Neural progenitor cell (in vitro differentiated cells): ENCODE measurements around the gene OVCA2. TPM values are rescaled to one million over a fixed set of nuclear protein-coding genes. Genes with fewer than 3 reads are reported as not detected.
A peak's percentile ranks its signal among the peaks of the same experiment; 100 is the strongest.

Source experiments
- DNase-seq: peaks from one replicate; pipeline ENCODE4 v3.0.0-alpha.2; 2016; ENCODE audit warnings: low spot score
- H2AFZ ChIP-seq: fragments of 200-600 bp; sonication (generic); replicated peaks from 2 replicates; pipeline ENCODE4 v1.6.1; 2016; ENCODE audit warnings: antibody characterized with exemption
- H3F3A ChIP-seq: fragments of 200-600 bp; sonication (generic); 2 replicates; pipeline ENCODE4 v1.6.1; 2016; ENCODE audit warnings: antibody characterized with exemption, low read depth
- H3K27ac ChIP-seq: fragments of 200-600 bp; sonication (generic); 2 replicates; pipeline ENCODE4 v1.5.1; 2016; ENCODE audit warnings: mild to moderate bottlenecking
- H3K27me3 ChIP-seq: fragments of 200-600 bp; sonication (generic); 2 replicates; pipeline ENCODE4 v1.6.1; 2016; ENCODE audit warnings: mild to moderate bottlenecking, moderate library complexity
- H3K36me3 ChIP-seq: fragments of 200-600 bp; sonication (generic); 2 replicates; pipeline ENCODE4 v1.5.1; 2016
- H3K4me1 ChIP-seq: fragments of 200-600 bp; sonication (generic); 2 replicates; pipeline ENCODE4 v1.6.1; 2016; ENCODE audit warnings: mixed run types
- H3K4me2 ChIP-seq: fragments of 200-600 bp; sonication (generic); 2 replicates; pipeline ENCODE4 v1.6.1; 2016
- H3K4me3 ChIP-seq: fragments of 200-600 bp; sonication (generic); 2 replicates; pipeline ENCODE4 v1.5.1; 2016
- H3K79me2 ChIP-seq: fragments of 200-600 bp; sonication (generic); 2 replicates; pipeline ENCODE4 v1.6.1; 2016; ENCODE audit warnings: low read depth
- H3K9ac ChIP-seq: fragments of 200-600 bp; sonication (generic); 2 replicates; pipeline ENCODE4 v1.6.1; 2016
- H3K9me3 ChIP-seq: fragments of 200-600 bp; sonication (generic); 2 replicates; pipeline ENCODE4 v1.5.1; 2016; ENCODE audit warnings: low read depth
- H4K20me1 ChIP-seq: fragments of 200-600 bp; sonication (generic); 2 replicates; pipeline ENCODE4 v1.6.1; 2016; ENCODE audit warnings: low read depth
- H3K27ac Mint-ChIP-seq: 3 replicates; pipeline ENCODE4 v1.8.0; 2021; ENCODE audit warnings: mixed read lengths
- H3K27me3 Mint-ChIP-seq: 2 replicates; pipeline ENCODE4 v1.8.0; 2022; ENCODE audit warnings: low read depth, mild to moderate bottlenecking, inconsistent platforms, moderate library complexity, mixed read lengths; ENCODE audit not compliant: insufficient read depth
- H3K36me3 Mint-ChIP-seq: 3 replicates; pipeline ENCODE4 v1.8.0; 2021; ENCODE audit warnings: mixed read lengths
- H3K4me1 Mint-ChIP-seq: 3 replicates; pipeline ENCODE4 v1.8.0; 2021; ENCODE audit warnings: mixed read lengths
- H3K4me3 Mint-ChIP-seq: 3 replicates; pipeline ENCODE4 v1.8.0; 2021; ENCODE audit warnings: mild to moderate bottlenecking, moderate library complexity, mixed read lengths
- H3K9me3 Mint-ChIP-seq: 3 replicates; pipeline ENCODE4 v1.8.0; 2020; ENCODE audit warnings: mixed read lengths
- CTCF ChIP-seq: fragments of 200-600 bp; sonication (generic); IDR thresholded peaks from 2 replicates; pipeline ENCODE4 v1.5.1; 2017; ENCODE audit warnings: antibody characterized with exemption, mild to moderate bottlenecking
- EZH2 ChIP-seq: fragments of 200-600 bp; sonication (generic); IDR thresholded peaks from 2 replicates; pipeline ENCODE4 v1.6.1; 2017; ENCODE audit warnings: antibody characterized with exemption, mild to moderate bottlenecking, moderate library complexity
- EZH2phosphoT487 ChIP-seq: fragments of 200-600 bp; sonication (generic); IDR thresholded peaks from 2 replicates; pipeline ENCODE4 v1.6.1; 2017; ENCODE audit warnings: antibody characterized with exemption
- total RNA-seq: library from RNA; depleted of rRNA; stranded (reverse); fragments of >200 nt; gene quantifications from 2 replicates; pipeline ENCODE4 v1.2.3, GENCODE V29; 2015; ENCODE audit warnings: low replicate concordance

OVCA2 gene
- total RNA-seq, 1 donor from 2014 or later: 5.4 TPM

GRCh38 chr17:2043785-2044184, 2.0 kb downstream of the OVCA2 start:
- Histone ChIP-seq H3K27me3 (peaks cover 28% of the 10 kb centered on the region), H3K4me3 (no peak overlapping the region), H3K4me1 (peaks cover 7% of the 10 kb centered on the region), H3K4me2 (no peak overlapping the region), H3K36me3 (no peaks in the 10 kb centered on the region), H3F3A (peaks cover 12% of the 10 kb centered on the region), H3K9me3 (no peaks in the 10 kb centered on the region), H2AFZ (no peak overlapping the region), H3K9ac (no peak overlapping the region), H3K79me2 (peaks cover 20% of the 10 kb centered on the region), H3K27ac (no peak overlapping the region), H4K20me1 (peaks cover 5% of the 10 kb centered on the region)
- no peak for TF ChIP-seq EZH2phosphoT487
- TF ChIP-seq EZH2: no peak
- no peak for TF ChIP-seq CTCF
- Mint-ChIP-seq H3K36me3 (peaks cover 13% of the 10 kb centered on the region), H3K27me3 (peaks cover 16% of the 10 kb centered on the region), H3K9me3 (no peaks in the 10 kb centered on the region), H3K4me3 (peak overlapping the region; percentile 88), H3K27ac (no peak overlapping the region), H3K4me1 (peaks cover 30% of the 10 kb centered on the region)
- DNase-seq: no peak

GRCh38 chr17:2044263-2044894, 2.6 kb downstream of the OVCA2 start:
- Mint-ChIP-seq H3K4me3 (peak overlapping the region; percentile 46), H3K36me3 (peaks cover 13% of the 10 kb centered on the region)
- H3K27ac ChIP-seq: no peak overlapping the region

GRCh38 chr17:2047590-2047989, 5.8 kb downstream of the OVCA2 start:
- no peak overlapping the region for H3K27ac ChIP-seq
- no peak overlapping the region for H3K4me3 ChIP-seq
- H3K79me2 ChIP-seq: peaks cover 17% of the 10 kb centered on the region
- peaks cover 62% of the 10 kb centered on the region for H3K27me3 ChIP-seq
- Mint-ChIP-seq H3K27me3 (peaks cover 23% of the 10 kb centered on the region), H3K4me3 (no peak overlapping the region), H3K4me1 (peaks cover 32% of the 10 kb centered on the region), H3K27ac (no peak overlapping the region), H3K36me3 (peaks cover 13% of the 10 kb centered on the region), H3K9me3 (no peaks in the 10 kb centered on the region)
- H4K20me1 ChIP-seq: peaks cover 32% of the 10 kb centered on the region
- no peak for DNase-seq
- H3K9ac ChIP-seq: no peak overlapping the region
- no peak overlapping the region for H3K4me2 ChIP-seq
- H3K9me3 ChIP-seq: no peaks in the 10 kb centered on the region
- peaks cover 28% of the 10 kb centered on the region for H3F3A ChIP-seq
- no peak for TF ChIP-seq EZH2phosphoT487
- TF ChIP-seq CTCF: no peak
- no peak for TF ChIP-seq EZH2
- H2AFZ ChIP-seq: no peak overlapping the region
- H3K4me1 ChIP-seq: peaks cover 11% of the 10 kb centered on the region
- H3K36me3 ChIP-seq: no peaks in the 10 kb centered on the region

More at GRCh38 chr17:2044263-2044894, 2.6 kb downstream of the OVCA2 start:
- peaks cover 34% of the 10 kb centered on the region for H3K27me3 ChIP-seq
- H3K9ac ChIP-seq: no peak overlapping the region
- Mint-ChIP-seq H3K27ac (no peak overlapping the region), H3K4me1 (peaks cover 36% of the 10 kb centered on the region), H3K9me3 (no peaks in the 10 kb centered on the region), H3K27me3 (peaks cover 21% of the 10 kb centered on the region)
- no peaks in the 10 kb centered on the region for H3K36me3 ChIP-seq
- no peak for DNase-seq
- peaks cover 10% of the 10 kb centered on the region for H4K20me1 ChIP-seq
- peaks cover 20% of the 10 kb centered on the region for H3K79me2 ChIP-seq
- no peaks in the 10 kb centered on the region for H3K9me3 ChIP-seq
- no peak overlapping the region for H3K4me2 ChIP-seq
- H3F3A ChIP-seq: peaks cover 18% of the 10 kb centered on the region
- H3K4me1 ChIP-seq: peaks cover 11% of the 10 kb centered on the region
- H3K4me3 ChIP-seq: no peak overlapping the region
- H2AFZ ChIP-seq: no peak overlapping the region
- no peak for TF ChIP-seq EZH2
- TF ChIP-seq EZH2phosphoT487: no peak
- TF ChIP-seq CTCF: no peak
